ENCODE results near the gene VWDE. TPM values are rescaled to one million over a fixed set of nuclear protein-coding genes. Genes with fewer than 3 reads are reported as not detected.

The VWDE gene
- total and polyA plus RNA-seq, 2 donors: 0.06 to 6.7 TPM

- Histone ChIP-seq H3K36me3 (ENCODE audit: insufficient read depth) (no peaks in the 10 kb centered on the region), H3K4me1 (ENCODE audit: insufficient read depth) (no peaks in the 10 kb centered on the region), H3K4me3 (ENCODE audit: low read depth, low read length) (no peak overlapping the region), H3K27ac (ENCODE audit: low read depth) (no peak overlapping the region)
- no peak for DNase-seq (ENCODE audit: extremely low spot score)
- 75% methylated on average over 1 of the region's 1 CpG for WGBS
Measured at GRCh38 chr7:12389089-12389700, 14.5 kb downstream of the VWDE start.

GRCh38 chr7:12386313-12386740 lies 17.3 kb downstream of the VWDE start:
- WGBS: 81% methylated on average over 5 of the region's 5 CpGs
- Histone ChIP-seq H3K4me3 (ENCODE audit: low read depth, low read length) (no peak overlapping the region), H3K27ac (ENCODE audit: low read depth) (no peak overlapping the region), H3K4me1 (ENCODE audit: insufficient read depth) (no peaks in the 10 kb centered on the region), H3K36me3 (ENCODE audit: insufficient read depth) (no peaks in the 10 kb centered on the region)
- DNase-seq (ENCODE audit: extremely low spot score): no peak

GRCh38 chr7:12385364-12385786 lies 18.3 kb downstream of the VWDE start:
- Histone ChIP-seq H3K4me3 (ENCODE audit: low read depth, low read length) (no peak overlapping the region), H3K4me1 (ENCODE audit: insufficient read depth) (no peaks in the 10 kb centered on the region), H3K27ac (ENCODE audit: low read depth) (no peak overlapping the region), H3K36me3 (ENCODE audit: insufficient read depth) (no peaks in the 10 kb centered on the region)
- DNase-seq (ENCODE audit: extremely low spot score): no peak
- whole genome bisulfite sequencing: 16% methylated on average over 2 of the region's 2 CpGs

GRCh38 chr7:12383377-12383776 lies 20.3 kb downstream of the VWDE start:
- Histone ChIP-seq H3K36me3 (ENCODE audit: insufficient read depth) (no peaks in the 10 kb centered on the region), H3K27ac (ENCODE audit: low read depth) (no peak overlapping the region), H3K4me1 (ENCODE audit: insufficient read depth) (no peaks in the 10 kb centered on the region), H3K4me3 (ENCODE audit: low read depth, low read length) (no peak overlapping the region)
- no peak for DNase-seq (ENCODE audit: extremely low spot score)
- 75% methylated on average over 3 of the region's 3 CpGs for WGBS

GRCh38 chr7:12378389-12378788 lies 25.3 kb downstream of the VWDE start:
- H3K36me3 ChIP-seq (ENCODE audit: insufficient read depth): no peaks in the 10 kb centered on the region
- H3K4me3 ChIP-seq (ENCODE audit: low read depth, low read length): no peak overlapping the region
- H3K27ac ChIP-seq (ENCODE audit: low read depth): no peak overlapping the region
- WGBS: 64% methylated on average over 2 of the region's 2 CpGs
- no peak for DNase-seq (ENCODE audit: extremely low spot score)
- H3K4me1 ChIP-seq (ENCODE audit: insufficient read depth): no peaks in the 10 kb centered on the region

- 77% methylated on average over 5 of the region's 5 CpGs for WGBS
- Histone ChIP-seq H3K36me3 (ENCODE audit: insufficient read depth) (no peaks in the 10 kb centered on the region), H3K4me1 (ENCODE audit: insufficient read depth) (no peaks in the 10 kb centered on the region), H3K27ac (ENCODE audit: low read depth) (no peak overlapping the region), H3K4me3 (ENCODE audit: low read depth, low read length) (no peak overlapping the region)
- DNase-seq (ENCODE audit: extremely low spot score): no peak
Measured at GRCh38 chr7:12377406-12377805, 26.3 kb downstream of the VWDE start.

- Histone ChIP-seq H3K27ac (ENCODE audit: low read depth) (no peak overlapping the region), H3K4me3 (ENCODE audit: low read depth, low read length) (no peak overlapping the region), H3K4me1 (ENCODE audit: insufficient read depth) (no peaks in the 10 kb centered on the region), H3K36me3 (ENCODE audit: insufficient read depth) (no peaks in the 10 kb centered on the region)
- 83% methylated on average over 5 of the region's 5 CpGs for WGBS
- DNase-seq (ENCODE audit: extremely low spot score): no peak
Measured at GRCh38 chr7:12373580-12374263, 29.9 kb downstream of the VWDE start.

GRCh38 chr7:12370249-12370648 lies 33.4 kb downstream of the VWDE start:
- DNase-seq (ENCODE audit: extremely low spot score): no peak
- H3K36me3 ChIP-seq (ENCODE audit: insufficient read depth): no peaks in the 10 kb centered on the region
- WGBS: 79% methylated on average over 7 of the region's 7 CpGs
- no peak overlapping the region for H3K27ac ChIP-seq (ENCODE audit: low read depth)
- H3K4me3 ChIP-seq (ENCODE audit: low read depth, low read length): no peak overlapping the region
- H3K4me1 ChIP-seq (ENCODE audit: insufficient read depth): no peaks in the 10 kb centered on the region

- H3K36me3 ChIP-seq (ENCODE audit: insufficient read depth): no peaks in the 10 kb centered on the region
- H3K27ac ChIP-seq (ENCODE audit: low read depth): no peak overlapping the region
- WGBS: 70% methylated on average over 6 of the region's 6 CpGs
- no peaks in the 10 kb centered on the region for H3K4me1 ChIP-seq (ENCODE audit: insufficient read depth)
- DNase-seq (ENCODE audit: extremely low spot score): peak; percentile 11
- H3K4me3 ChIP-seq (ENCODE audit: low read depth, low read length): no peak overlapping the region
Measured at GRCh38 chr7:12369756-12370155, 33.9 kb downstream of the VWDE start.

- no peaks in the 10 kb centered on the region for H3K36me3 ChIP-seq (ENCODE audit: insufficient read depth)
- no peak for DNase-seq (ENCODE audit: extremely low spot score)
- no peaks in the 10 kb centered on the region for H3K4me1 ChIP-seq (ENCODE audit: insufficient read depth)
Measured at GRCh38 chr7:12369072-12369471, 34.6 kb downstream of the VWDE start.

GRCh38 chr7:12360948-12361347 lies 42.7 kb downstream of the VWDE start:
- Histone ChIP-seq H3K36me3 (ENCODE audit: insufficient read depth) (no peaks in the 10 kb centered on the region), H3K4me3 (ENCODE audit: low read depth, low read length) (no peak overlapping the region), H3K4me1 (ENCODE audit: insufficient read depth) (no peaks in the 10 kb centered on the region), H3K27ac (ENCODE audit: low read depth) (no peak overlapping the region)
- WGBS: 40% methylated on average over 2 of the region's 2 CpGs
- DNase-seq (ENCODE audit: extremely low spot score): no peak

More at GRCh38 chr7:12369072-12369471, 34.6 kb downstream of the VWDE start:
- no peak overlapping the region for H3K4me3 ChIP-seq (ENCODE audit: low read depth, low read length)
- no peak overlapping the region for H3K27ac ChIP-seq (ENCODE audit: low read depth)

GRCh38 chr7:12358694-12359093 lies 45.0 kb downstream of the VWDE start:
- no peak for DNase-seq (ENCODE audit: extremely low spot score)
- no peak overlapping the region for H3K4me3 ChIP-seq (ENCODE audit: low read depth, low read length)
- no peaks in the 10 kb centered on the region for H3K4me1 ChIP-seq (ENCODE audit: insufficient read depth)

GRCh38 chr7:12357508-12357907 lies 46.2 kb downstream of the VWDE start:
- Histone ChIP-seq H3K4me1 (ENCODE audit: insufficient read depth) (no peaks in the 10 kb centered on the region), H3K4me3 (ENCODE audit: low read depth, low read length) (no peak overlapping the region)
- 13% methylated on average over 1 of the region's 1 CpG for WGBS

More at GRCh38 chr7:12358694-12359093, 45.0 kb downstream of the VWDE start:
- H3K36me3 ChIP-seq (ENCODE audit: insufficient read depth): no peaks in the 10 kb centered on the region
- no peak overlapping the region for H3K27ac ChIP-seq (ENCODE audit: low read depth)

GRCh38 chr7:12351843-12352242 lies 51.8 kb downstream of the VWDE start:
- no peak for DNase-seq (ENCODE audit: extremely low spot score)
- no peaks in the 10 kb centered on the region for H3K36me3 ChIP-seq (ENCODE audit: insufficient read depth)
- 82% methylated on average over 4 of the region's 4 CpGs for WGBS
- no peaks in the 10 kb centered on the region for H3K4me1 ChIP-seq (ENCODE audit: insufficient read depth)
- no peak overlapping the region for H3K4me3 ChIP-seq (ENCODE audit: low read depth, low read length)
- H3K27ac ChIP-seq (ENCODE audit: low read depth): no peak overlapping the region

More at GRCh38 chr7:12357508-12357907, 46.2 kb downstream of the VWDE start:
- H3K36me3 ChIP-seq (ENCODE audit: insufficient read depth): no peaks in the 10 kb centered on the region
- no peak for DNase-seq (ENCODE audit: extremely low spot score)
- no peak overlapping the region for H3K27ac ChIP-seq (ENCODE audit: low read depth)
